DOHH2 (cell line): ENCODE results near the gene ARHGAP22.

Experiments
- EZH2phosphoT487 ChIP-seq: fragments of 200-600 bp; sonication (generic); IDR thresholded peaks from 2 replicates; pipeline ENCODE4 v1.6.1; 2017; ENCODE audit warnings: borderline replicate concordance, mild to moderate bottlenecking, antibody characterized with exemption, low read length, moderate library complexity, mixed read lengths
- TF ChIP-seq, protein P1 (sequence below): fragments of 200-600 bp; sonication (generic); IDR thresholded peaks from one replicate; pipeline ENCODE4 v1.5.1; 2014; ENCODE audit warnings: antibody characterized with exemption, mild to moderate bottlenecking, low read depth, low read length; ENCODE audit not compliant: poor library complexity, severe bottlenecking

DNA sequence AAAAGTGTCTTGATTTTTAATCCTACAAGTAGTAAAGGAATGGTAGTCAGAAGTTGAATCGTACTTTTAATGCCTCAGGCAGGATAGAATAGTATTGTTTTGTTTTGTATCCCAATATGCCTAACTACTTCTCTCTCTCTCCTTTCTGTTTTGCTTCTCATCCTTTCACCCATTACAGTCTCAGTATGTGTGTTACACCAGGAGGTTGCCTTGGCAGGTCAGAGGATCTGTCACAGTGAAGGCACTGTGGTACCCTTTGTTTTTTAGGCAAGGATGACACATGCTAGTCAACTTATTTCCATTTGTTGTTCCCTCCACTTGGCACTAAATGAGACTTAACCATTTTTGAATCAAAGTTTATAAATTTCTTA lies 204.0 kb downstream of the ARHGAP22 start:
- TF ChIP-seq, protein P1, sequence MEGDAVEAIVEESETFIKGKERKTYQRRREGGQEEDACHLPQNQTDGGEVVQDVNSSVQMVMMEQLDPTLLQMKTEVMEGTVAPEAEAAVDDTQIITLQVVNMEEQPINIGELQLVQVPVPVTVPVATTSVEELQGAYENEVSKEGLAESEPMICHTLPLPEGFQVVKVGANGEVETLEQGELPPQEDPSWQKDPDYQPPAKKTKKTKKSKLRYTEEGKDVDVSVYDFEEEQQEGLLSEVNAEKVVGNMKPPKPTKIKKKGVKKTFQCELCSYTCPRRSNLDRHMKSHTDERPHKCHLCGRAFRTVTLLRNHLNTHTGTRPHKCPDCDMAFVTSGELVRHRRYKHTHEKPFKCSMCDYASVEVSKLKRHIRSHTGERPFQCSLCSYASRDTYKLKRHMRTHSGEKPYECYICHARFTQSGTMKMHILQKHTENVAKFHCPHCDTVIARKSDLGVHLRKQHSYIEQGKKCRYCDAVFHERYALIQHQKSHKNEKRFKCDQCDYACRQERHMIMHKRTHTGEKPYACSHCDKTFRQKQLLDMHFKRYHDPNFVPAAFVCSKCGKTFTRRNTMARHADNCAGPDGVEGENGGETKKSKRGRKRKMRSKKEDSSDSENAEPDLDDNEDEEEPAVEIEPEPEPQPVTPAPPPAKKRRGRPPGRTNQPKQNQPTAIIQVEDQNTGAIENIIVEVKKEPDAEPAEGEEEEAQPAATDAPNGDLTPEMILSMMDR, result no peak
- no peak for TF ChIP-seq EZH2phosphoT487
